Measurements from ENCODE around the gene TBC1D1. TPM values are rescaled to one million over a fixed set of nuclear protein-coding genes. Genes with fewer than 3 reads are reported as not detected.

TBC1D1 gene
- total and polyA plus RNA-seq, 2 of the 8 experiments (the other 6 are each of a cell fraction or from before 2014, with no cell fraction given), result 96.9 to 162 TPM

DNA sequence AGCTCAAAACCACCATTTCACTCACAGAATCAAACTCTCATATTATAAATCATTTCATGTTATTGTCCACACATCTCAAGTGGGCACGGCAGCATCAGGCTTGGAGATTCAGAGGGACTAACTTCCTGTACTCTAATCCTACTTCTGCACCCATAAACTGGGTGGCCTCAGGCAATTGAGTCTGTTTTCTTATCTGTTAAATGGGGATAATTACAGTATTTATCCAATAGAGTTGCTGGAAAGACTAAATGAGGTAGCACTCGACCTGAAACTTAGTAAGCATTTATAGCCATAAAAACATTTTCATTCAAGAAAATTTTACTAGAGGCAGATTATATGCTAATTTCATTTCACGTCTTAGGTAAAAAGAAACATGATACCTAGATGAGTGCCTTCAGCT lies 13.0 kb downstream of the TBC1D1 start:
- 84% methylated on average over 3 of the region's 3 CpGs; no CpG with 5 or more reads in 1 of the 2 experiments for WGBS, 2 experiments (ENCODE audit: extremely low coverage in 1 of 2, insufficient coverage in 1 of 2, insufficient read length in 1 of 2, insufficient replicate concordance in 2 of 2, low coverage in 1 of 2, low lambda C conversion rate in 2 of 2, missing lambda C conversion rate in 1 of 2)
- Histone ChIP-seq H3K4me3 (ENCODE audit: extremely low read depth in 1 of 4, insufficient read depth in 2 of 4, low read depth in 3 of 4, low read length in 4 of 4) (no peak overlapping the region), H2BK15ac (ENCODE audit: low read length) (no peak overlapping the region), H2BK12ac (ENCODE audit: low read depth, low read length) (no peak overlapping the region), H4K5ac (ENCODE audit: insufficient read length, low read depth, low read length) (no peak overlapping the region), H2AK5ac (ENCODE audit: low read depth, low read length) (no peak overlapping the region), H3K56ac (replicated peaks; ENCODE audit: insufficient read length, low read depth, low read length) (no peak overlapping the region), H3K79me1 (ENCODE audit: low read depth, low read length) (no peaks in the 10 kb centered on the region), H3K79me2 (ENCODE audit: control insufficient read depth in 1 of 2, insufficient read depth in 2 of 2, low read length in 2 of 2) (no peaks in the 10 kb centered on the region), H3K27ac (ENCODE audit: low read depth, low read length) (no peak overlapping the region), H3K23me2 (ENCODE audit: low read depth, low read length) (no peaks in the 10 kb centered on the region), H2BK20ac (ENCODE audit: low read length) (no peak overlapping the region), H4K20me1 (replicated peaks in 1 of 2; ENCODE audit: control insufficient read depth in 1 of 2, insufficient read depth in 2 of 2, low read length in 2 of 2) (no peaks in the 10 kb centered on the region), H2BK120ac (replicated peaks; ENCODE audit: low read depth, low read length) (no peak overlapping the region), H3K23ac (ENCODE audit: insufficient read length) (no peak overlapping the region), H2BK5ac (ENCODE audit: low read depth, low read length) (no peak overlapping the region), H4K91ac (replicated peaks; ENCODE audit: insufficient read length, low read length) (no peak overlapping the region), H3K4me1 (replicated peaks in 1 of 4; ENCODE audit: control insufficient read depth in 3 of 4, insufficient read depth in 4 of 4, low read length in 3 of 4) (peaks cover 0 to 7% (median 1%) of the 10 kb centered on the region in 4 experiments; a peak in 5 of 7 replicates), H3K27me3 (replicated peaks in 1 of 4; ENCODE audit: control insufficient read depth in 3 of 4, extremely low read depth in 1 of 4, insufficient read depth in 3 of 4, low read length in 3 of 4) (no peaks in the 10 kb centered on the region), H3K4me2 (ENCODE audit: insufficient read depth in 1 of 2, low read depth in 2 of 2, low read length in 2 of 2) (no peak overlapping the region), H3K14ac (ENCODE audit: insufficient read length) (no peak overlapping the region), H3K9me3 (ENCODE audit: insufficient read depth in 2 of 2, low read depth in 1 of 2, low read length in 1 of 2) (no peaks in the 10 kb centered on the region), H4K8ac (ENCODE audit: extremely low read depth, insufficient read depth, low read length) (no peak overlapping the region), H3K36me3 (ENCODE audit: control insufficient read depth in 2 of 4, insufficient read depth in 4 of 4, low read length in 3 of 4) (no peaks in the 10 kb centered on the region), H3K4ac (replicated peaks; ENCODE audit: insufficient read length, low read depth, low read length) (no peak overlapping the region), H2AFZ (ENCODE audit: low read length) (no peak overlapping the region), H3K9ac (replicated peaks in 1 of 4; ENCODE audit: extremely low read depth in 1 of 4, low read depth in 3 of 4, low read length in 3 of 4) (no peak overlapping the region), H3K18ac (ENCODE audit: extremely low read depth, low read length) (no peak overlapping the region)
- ChIA-PET POLR2A (ENCODE audit: partially characterized antibody) (interaction anchor here (1.1 kb wide), 1 partner anchor 13 kb away, joined by 3 read pairs; no protein-coding TSS in a partner anchor), CTCF (ENCODE audit: partially characterized antibody) (interaction anchor here (1.1 kb wide), 1 partner anchor 14 kb away, joined by 3 read pairs; no protein-coding TSS in a partner anchor)
- no peak for FAIRE-seq
- TF ChIP-seq JUN (IDR thresholded peaks at IDR 0.05; ENCODE audit: low read depth, low read length) (no peak), HDAC6 (IDR thresholded peaks at IDR 0.05; ENCODE audit: low read depth, low read length) (no peak), CTBP2 (IDR thresholded peaks at IDR 0.05; ENCODE audit: borderline replicate concordance, insufficient read depth, insufficient read length, low read length) (no peak), SRF (IDR thresholded peaks at IDR 0.05; ENCODE audit: low read depth, low read length) (no peak), BACH1 (IDR thresholded peaks at IDR 0.05; ENCODE audit: low read length) (no peak)
- no peak for DNase-seq (ENCODE audit: low read depth in 1 of 2, low spot score in 2 of 2)
